NCI-H2171 treated with DMSO at 0.1 percent for 48 hours (cell line): ENCODE measurements around the gene XRCC4.
"Not testable (repeated sequence)": the region's sequence is repeated elsewhere in the genome, so short reads cannot be mapped to it uniquely, and the experiment has no call there.

Experiments used
- DNase-seq: peaks from one replicate; lab custom pipeline; 2025; lab: John Stamatoyannopoulos, UW

Gene XRCC4

DNA sequence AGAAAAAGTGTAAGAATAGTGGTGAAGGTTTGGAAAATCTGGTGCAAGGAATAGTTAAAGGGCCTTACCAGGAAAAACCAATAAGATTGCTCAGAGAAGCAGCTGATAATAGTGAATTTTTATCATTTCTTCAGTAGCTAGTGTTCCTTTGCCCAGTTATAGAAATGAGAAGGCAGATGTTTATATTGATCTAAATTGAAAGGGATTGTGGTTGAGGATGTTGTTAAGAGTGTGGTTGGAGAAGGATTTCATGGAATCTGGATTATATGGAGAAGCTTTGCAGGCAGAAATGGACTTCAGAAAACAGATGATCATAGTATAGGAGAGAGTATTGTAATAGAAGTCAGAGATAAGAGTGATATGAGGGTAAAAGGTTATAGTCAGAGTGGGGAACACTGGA, 102.6 kb downstream of the XRCC4 start:
- DNase-seq, result no peak

DNA sequence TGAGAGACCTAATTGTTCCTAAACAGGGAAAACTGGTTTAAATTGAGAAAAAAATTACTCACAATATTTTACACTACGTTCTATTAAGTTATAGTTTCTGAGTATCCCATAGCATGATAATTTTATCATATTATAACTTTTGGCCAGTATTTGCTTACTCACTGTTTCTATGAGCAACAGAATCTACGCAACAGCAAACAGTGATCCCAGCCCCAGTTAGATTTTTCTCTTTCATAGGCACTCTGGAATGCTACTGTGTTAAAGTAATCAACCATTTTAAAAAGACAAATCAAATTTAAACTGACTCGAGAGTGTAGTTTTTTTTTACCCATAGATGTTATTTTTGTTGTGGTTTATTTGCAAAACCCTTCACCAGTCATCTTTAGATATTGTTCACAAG, 107.2 kb downstream of the XRCC4 start:
- no peak for DNase-seq

DNA sequence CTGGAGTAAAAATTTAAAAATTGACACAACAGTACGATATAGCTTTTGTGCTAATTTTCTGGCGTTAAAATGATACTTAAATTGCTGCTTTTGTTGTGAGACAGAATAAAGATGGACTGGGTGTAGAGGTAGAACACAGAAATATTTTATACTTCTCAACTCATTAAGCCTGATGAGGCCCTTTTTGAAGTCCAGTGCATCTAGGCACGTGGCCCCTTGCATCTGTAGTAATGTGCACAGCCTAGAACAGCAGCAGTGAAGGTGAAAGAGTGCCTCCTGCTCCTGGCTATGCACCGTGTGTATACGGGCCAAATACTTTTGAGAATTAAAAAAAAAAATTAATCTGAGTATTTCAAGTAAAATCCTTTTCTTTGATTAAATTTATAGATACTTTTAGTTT, 115.6 kb downstream of the XRCC4 start:
- no peak for DNase-seq

DNA sequence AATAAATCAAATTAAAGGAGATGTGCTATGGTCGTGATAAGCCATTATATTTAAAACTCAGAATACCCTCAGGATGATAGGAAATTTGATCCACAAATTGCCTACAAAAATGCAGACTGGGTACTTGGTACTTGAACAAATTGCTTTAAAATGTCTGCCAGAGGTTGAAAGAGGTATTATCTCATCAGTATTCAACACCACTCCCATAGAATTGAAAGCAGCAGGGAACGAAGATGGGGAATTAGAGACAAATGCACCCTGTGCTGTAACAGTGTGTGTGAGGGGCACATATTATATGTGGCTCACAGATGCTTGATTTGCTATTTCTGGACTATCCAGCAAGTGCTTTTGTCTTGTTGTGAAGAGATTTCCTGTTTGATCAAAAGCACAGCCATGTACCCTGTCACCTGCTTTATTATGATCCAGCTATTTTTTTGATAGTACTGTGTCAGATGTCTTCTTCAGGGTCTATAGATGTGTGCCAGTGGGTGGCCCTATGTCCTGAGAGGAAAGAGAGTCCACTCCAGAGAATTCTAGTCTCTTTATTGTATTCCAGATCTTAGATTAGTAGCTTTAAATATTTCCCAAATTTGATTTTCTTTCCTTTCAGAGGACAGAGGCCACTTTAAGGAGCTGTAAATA, 120.1 kb downstream of the XRCC4 start:
- DNase-seq, result no peak

DNA sequence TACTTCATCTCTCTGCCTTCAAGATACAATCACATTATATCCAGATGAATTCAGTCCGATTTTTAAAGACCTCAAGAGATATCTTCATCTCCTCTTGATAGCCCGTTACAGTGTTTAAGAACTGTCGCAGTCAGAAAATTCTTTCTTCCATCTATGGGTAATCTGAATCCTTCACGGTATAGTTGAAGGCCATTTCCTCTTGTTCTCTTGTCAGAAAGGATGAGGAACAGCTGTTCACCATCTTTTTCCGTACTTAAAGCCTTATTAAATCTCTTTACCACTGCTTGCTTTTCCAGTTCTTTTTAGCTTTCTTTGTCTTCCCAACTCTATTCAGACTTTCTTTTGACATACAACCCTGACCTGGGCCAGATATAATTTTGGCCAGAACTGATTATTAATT, 121.8 kb downstream of the XRCC4 start:
- DNase-seq, result no peak

DNA sequence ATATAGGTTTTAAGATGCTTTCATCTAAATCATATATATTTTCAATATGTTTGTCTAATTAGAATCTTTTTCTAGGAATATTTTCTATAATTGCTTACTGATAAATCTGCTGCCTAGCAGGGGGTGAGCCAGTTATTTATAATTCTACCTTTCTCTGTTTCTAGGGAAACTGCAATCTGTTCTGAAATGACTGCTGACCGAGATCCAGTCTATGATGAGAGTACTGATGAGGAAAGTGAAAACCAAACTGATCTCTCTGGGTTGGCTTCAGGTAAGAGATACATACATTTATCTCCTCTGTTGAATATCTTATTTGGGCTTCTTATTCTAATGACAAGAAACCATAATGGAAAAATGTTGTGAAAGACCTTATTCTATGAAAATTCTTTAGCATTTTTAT, 127.3 kb downstream of the XRCC4 start:
- DNase-seq, result no peak

DNA sequence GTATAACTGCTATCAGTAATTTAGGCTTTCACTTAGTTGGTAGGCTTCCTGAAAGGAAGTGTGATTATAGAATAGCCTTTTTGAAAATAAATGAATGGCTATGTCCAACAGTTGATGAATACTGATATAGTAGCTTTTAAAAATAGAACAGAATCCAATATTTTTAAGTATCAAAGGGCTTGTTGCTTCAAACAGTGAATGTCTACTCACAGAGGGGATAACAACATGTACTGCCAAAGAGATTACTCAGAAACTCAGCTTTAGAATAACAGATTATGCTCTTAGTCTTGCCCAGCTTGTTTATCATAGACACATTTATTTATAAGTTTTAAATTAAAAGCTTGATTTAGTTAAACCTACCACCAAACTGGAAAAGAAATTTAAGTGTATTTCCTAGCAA, 132.6 kb downstream of the XRCC4 start:
- DNase-seq, result no peak

DNA sequence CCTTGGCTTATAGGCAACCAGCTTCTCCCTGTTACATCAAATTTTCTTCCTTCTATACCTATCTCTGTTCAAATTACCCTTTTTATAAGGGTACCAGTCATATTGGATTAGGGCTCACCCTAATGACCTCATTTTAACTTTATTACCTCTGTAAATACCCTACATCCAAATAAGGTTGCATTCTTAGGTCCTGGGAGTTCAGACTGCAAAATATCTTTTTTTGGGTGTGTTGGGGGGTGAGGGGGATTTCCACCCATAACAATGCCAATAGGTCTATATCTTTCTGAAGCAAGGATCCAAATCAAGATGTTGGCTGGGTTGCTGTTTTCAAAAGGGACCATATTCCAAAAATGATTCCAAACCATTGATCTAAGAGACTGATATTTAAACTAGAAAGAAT, 141.7 kb downstream of the XRCC4 start:
- DNase-seq, result no peak

DNA sequence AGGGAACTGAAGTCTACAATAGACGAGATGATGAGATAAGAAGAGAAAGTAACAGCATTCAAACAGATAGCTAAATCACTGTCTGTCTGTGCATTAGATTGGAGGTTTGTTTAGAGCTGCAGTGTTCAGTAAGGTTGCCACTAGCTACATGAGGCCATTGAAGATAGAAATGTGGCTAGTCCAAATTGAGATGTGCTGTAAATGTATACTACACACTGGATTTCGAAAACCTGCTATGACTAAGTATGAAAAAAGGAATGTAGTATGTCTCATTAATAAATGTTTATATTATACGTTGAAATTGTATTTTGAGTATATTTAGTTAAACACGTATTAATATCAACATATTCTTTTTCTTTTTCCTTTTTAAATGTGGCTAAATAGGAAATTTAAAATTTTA, 142.1 kb downstream of the XRCC4 start:
- DNase-seq, result no peak

DNA sequence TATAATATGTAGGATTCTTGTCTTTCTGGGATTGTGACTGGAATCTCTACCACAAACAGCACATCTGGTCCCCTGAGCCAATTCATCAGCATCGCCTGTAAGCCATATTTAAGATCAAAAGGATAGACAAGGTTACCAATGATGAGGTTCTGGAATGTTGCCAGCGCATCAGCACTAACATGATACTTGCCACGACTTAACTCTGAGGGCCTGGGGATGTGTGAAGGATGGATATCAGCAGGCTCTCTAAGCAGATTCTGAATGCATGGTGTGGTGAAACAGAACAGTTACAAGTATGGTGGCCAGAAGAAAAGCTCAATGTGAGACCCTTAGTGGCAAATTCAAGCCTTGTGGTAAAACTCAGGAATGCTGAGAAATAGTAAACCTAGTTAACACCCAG, 143.0 kb downstream of the XRCC4 start:
- no peak for DNase-seq

DNA sequence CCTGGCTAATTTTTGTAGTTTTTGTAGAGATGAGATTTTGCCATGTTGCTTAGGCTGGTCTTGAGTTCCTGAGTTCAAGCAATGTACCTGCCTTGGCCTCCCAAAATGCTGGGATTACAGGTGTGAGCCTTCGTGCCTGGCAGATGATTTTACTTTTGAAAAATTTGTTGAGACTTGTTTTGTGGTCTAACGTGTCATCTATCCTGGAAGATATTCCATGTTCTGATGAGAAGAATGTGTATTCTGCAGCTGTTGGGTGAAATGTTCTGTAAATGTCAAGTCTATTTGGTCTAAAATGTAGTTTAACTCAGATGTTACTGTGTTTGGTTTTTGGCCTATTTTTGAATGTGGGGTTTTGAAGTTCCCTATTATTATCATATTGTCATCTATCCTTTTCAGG, 145.6 kb downstream of the XRCC4 start:
- no peak for DNase-seq

DNA sequence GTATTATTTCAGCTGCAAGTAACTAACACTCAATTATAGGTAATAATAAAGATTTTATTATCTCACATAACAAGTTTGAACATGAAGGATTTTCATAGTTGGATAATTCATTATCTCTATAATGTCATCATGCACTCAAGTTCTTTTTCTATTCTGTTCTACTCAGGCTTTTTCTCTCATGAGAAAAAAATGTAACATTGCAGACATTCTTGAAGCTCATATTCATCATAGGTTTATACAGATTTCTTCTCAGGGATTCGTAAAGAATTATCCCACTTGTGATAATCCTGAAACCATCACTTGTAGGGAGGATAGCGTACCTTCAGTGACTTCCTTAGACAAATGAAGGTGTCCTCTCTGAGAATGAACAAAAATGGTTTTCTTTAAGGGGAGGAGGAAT, 150.3 kb downstream of the XRCC4 start:
- no peak for DNase-seq

DNA sequence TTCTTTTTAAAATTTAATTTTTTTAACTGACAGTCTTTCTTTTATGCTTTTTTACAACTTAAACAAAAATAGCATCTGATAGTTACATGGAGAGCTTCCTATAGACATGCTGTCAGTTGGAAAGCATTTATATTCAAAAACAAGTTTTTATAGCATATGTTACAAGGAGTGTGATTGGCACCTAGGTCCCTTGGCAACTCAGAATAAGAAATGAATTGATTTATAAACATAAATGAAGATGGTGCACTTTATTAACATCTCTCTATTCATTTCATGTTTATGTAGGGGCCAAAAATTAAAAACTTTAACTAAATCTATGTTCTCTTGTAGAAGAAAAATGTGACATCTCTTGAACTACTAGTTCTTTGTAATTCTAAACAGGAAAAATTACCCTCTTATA, 153.2 kb downstream of the XRCC4 start:
- no peak for DNase-seq

DNA sequence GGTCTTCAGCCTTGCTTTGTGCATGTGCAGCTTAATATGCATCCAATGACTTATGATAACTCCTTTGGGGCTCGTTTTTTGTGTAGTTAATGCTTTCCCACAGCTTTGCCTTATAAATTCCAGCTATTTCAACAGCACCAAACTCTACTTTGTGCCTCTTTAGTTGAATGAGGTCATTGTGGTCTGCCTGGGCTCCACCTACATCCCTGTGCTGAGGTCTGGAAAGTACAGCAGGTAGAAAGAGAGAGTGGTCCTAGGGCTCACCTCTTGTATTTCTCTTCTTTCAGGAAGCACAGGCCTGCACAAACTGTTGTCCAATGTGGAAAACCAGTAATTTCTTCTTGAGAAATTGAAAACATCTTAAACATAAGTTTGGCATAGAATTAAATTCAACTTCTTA, 167.2 kb downstream of the XRCC4 start:
- DNase-seq, result no peak

DNA sequence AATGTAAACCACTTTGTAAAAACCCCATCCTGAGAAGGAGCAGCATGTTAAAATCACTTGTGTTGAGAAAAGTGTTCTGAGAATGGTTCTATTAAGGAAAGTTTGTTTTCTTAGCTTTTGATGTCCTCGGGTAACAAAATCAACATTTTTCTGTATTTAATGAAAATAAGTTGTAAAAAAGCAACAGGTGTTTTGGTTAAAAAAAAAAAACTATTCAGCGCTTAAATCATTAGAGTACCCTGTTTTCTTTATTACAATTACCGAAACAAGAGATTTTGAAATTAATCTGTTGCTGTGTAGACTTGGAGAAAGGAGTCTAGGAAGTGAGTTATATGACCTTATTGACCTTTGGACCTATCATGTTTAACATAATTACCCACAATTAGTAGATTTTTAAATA, 167.7 kb downstream of the XRCC4 start:
- DNase-seq, result no peak

DNA sequence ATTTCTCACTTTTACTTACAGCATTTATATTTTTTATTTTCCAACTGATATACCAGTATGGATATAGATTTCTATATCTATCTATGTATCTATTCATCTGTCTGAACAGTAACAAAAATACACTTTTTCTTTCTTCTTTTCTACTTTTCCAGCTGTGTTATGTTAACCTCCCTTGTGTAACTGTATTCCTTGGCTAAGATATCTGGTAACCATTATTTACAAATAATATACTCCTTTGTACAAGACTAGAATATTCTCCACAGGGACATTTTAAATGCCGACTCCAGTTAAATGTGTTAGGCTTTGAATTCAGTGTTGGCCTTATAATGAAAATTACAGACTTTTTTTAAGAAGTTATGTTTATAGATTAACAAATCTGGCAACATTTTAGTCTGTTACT, 168.7 kb downstream of the XRCC4 start:
- DNase-seq, result no peak

DNA sequence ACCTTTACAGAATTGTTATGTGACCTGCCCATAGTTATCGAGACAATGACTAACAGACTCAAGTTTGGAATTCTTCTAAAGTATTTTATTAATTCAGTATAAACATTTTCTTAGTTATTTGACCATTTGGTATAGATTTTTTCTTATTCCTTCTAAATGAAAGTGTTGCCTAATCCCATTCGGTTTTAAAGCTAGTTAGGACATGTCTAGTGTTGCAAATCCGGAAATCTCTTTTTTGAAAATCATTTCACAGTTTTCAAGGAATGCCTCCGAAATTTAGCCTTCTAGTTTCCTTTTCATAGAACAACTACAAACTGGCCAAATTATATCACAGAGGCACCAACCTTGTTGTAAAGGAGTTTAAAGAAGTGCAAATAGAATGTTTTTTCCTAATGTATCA, 171.8 kb downstream of the XRCC4 start:
- no peak for DNase-seq

DNA sequence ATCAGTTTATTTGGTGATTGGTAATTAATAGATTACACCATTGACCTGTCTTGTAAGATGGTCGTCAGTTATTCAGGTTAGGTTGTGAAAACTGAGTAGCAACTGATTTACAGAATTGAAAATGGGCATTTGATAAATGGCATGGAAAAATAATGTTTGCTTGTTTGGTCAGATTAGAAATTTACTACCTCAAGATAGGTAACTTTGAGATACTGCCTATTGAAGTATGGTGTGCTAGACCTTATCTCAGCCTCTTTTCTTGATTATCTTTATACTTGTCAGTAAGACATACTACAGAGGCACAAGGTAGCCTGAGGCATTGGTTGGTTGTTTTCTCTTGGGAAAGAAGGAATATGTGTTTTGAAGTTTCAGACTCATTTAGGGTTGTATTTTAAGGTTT, 174.5 kb downstream of the XRCC4 start:
- no peak for DNase-seq

DNA sequence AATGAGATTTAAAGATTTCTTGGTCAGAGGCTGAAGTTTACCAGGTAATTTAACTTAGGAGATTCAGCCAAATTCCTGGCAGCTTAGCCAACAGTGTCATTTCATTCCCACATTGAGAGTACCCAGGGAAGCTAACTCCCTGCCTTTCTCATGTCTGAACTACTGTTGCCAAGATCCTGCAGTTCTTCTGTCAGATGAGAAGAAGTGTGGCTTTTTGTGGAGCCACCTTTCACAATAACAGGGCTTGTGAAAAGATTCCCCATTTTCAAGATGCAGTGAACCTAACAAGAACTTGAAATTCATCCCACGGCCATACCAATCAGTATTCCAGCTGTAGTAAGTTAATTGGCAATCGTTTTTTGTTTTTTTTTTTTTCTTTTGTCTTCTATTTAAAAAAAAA, 176.4 kb downstream of the XRCC4 start:
- no peak for DNase-seq

DNA sequence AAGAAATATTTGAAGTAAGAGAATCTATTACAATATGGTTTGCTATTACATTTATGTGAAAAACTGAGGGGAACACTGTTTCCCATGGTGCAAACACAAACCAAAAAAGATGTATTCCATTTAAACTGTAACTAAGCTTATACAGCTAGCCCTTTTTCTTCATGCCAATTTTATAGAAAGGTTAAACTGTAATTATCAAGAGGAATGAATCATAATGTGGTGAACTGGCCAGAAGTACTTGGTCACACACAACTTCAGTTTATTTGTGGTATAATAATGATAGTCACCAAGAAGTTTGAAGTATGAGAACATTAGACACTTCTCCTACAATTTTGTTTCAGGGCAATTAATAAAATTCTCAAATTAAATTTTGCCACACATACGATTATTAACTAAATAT, 177.9 kb downstream of the XRCC4 start:
- DNase-seq, result no peak

DNA sequence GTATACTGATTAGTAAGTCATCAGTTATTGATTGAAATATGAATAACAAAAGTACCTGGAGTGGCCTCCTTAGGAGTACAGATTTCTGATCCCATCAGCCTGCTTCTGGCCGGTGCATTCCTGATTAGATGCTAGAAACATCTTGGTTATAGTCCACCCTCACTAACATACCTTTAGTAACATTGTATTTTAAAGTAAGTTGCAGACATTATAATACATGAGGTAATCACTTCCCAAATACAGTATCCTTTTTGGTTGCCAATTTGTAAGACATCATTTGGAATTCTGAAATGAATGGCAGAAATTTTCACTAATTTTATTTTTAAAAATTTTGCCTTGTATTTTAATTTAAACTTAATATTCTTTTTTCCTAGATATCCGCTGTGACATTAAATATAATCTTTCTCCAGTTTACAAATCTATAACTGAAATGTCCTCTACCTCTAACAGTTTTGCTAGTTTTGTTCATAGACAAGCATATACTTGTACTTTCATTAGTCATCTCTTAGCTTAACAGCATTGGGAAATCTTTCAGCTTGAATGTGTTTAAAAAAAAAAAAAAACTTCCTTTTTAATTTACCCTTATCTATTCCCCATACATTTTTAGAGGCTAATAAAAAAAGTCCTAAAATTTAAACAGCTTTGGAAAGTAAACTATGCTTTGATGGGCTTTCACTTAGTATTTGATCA, 178.9 kb downstream of the XRCC4 start:
- DNase-seq, result no peak

DNA sequence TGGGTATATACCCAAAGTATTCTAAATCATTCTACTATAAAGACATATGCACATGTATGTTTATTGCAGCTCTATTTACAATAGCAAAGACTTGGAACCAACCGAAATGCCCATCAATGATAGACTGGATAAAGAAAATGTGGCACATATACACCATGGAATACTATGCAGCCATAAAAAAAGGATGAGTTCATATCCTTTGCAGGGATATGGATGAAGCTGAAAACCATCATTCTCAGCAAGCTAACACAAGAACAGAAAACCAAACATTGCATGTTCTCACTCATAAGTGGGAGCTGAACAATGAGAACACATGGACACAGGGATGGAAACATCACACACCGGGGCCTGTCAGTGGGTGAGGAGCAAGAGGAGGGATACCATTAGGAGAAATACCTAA, 180.3 kb downstream of the XRCC4 start:
- DNase-seq, result not testable (repeated sequence)

DNA sequence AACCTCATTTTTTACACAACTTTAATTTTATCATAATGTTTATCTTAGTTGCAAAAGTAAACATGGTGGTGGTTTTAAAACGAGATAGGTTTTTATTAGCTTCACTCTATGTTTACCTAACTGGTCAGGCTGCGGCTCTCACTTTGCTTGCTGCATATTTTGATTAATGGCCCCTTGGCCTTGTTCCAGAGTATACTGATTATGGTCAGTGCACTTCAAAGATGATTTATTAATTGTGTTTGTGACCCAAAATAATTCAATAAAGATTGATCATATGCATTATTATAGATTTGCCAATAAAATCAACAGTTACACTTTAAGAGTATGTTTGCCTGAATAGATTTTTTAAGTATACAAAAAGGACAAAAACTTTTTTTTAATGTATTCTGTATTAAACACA, 188.0 kb downstream of the XRCC4 start:
- no peak for DNase-seq

DNA sequence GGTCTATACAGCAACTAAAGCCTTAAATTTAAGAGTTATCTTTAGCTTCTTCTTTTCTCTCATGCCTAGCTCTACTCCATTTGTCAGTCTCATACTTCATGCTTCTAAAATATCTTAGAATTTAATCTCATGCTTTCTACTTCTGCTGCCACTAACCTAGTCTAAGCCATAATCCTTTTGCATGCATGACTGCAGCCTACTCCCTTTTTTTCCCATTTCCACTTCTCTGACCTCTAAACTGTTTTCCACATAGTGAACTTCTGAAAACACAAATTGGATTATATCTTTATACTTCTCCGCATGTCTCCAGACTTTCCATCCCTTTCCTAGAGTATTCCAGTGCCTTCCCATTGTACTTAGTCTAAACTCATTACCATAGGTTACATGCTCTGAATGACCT, 193.0 kb downstream of the XRCC4 start:
- no peak for DNase-seq
